GM21423 (cell line): Measurements from ENCODE around the gene TMEM9.

ENCODE experiments used
- ATAC-seq: cut with Tn5 transposase; IDR thresholded peaks from one replicate; pipeline ENCODE4 v1.9.1; 2021; ENCODE audit warnings: mild to moderate bottlenecking, moderate library complexity; ENCODE audit not compliant: unreplicated experiment

Gene TMEM9

GRCh38 chr1:201128962-201129361 is 25.3 kb downstream of the TMEM9 start:
- ATAC-seq, result no peak

- ATAC-seq, result no peak
Measured at GRCh38 chr1:201128476-201128875, 25.8 kb downstream of the TMEM9 start.

GRCh38 chr1:201127755-201128455 is 26.4 kb downstream of the TMEM9 start:
- no peak for ATAC-seq

GRCh38 chr1:201126832-201127754 is 27.2 kb downstream of the TMEM9 start, which contains the start of gene ASCL5:
Gene ASCL5, minus strand, starts transcription at chr1:201127184. Its CDS starts 11,812 bp downstream, at chr1:201115372.
- no peak for ATAC-seq

- ATAC-seq, result no peak
Measured at GRCh38 chr1:201126463-201126831, 27.8 kb downstream of the TMEM9 start.

GRCh38 chr1:201125800-201126199 is 28.5 kb downstream of the TMEM9 start:
- ATAC-seq, result no peak

- no peak for ATAC-seq
Measured at GRCh38 chr1:201125019-201125418, 29.3 kb downstream of the TMEM9 start.

GRCh38 chr1:201123866-201124265 is 30.4 kb downstream of the TMEM9 start:
- no peak for ATAC-seq

GRCh38 chr1:201122321-201122957 is 31.8 kb downstream of the TMEM9 start:
- ATAC-seq, result no peak

GRCh38 chr1:201119206-201120197 is 34.8 kb downstream of the TMEM9 start:
- no peak for ATAC-seq

- ATAC-seq, result no peak
Measured at GRCh38 chr1:201116091-201116490, 38.2 kb downstream of the TMEM9 start.

- ATAC-seq, result no peak
Measured at GRCh38 chr1:201115390-201115937, 38.8 kb downstream of the TMEM9 start.

- ATAC-seq, result peak; percentile 82
Measured at GRCh38 chr1:201114245-201115131, 39.8 kb downstream of the TMEM9 start.

GRCh38 chr1:201113451-201114244 is 40.6 kb downstream of the TMEM9 start:
- ATAC-seq, result no peak

GRCh38 chr1:201112926-201113325 is 41.3 kb downstream of the TMEM9 start:
- no peak for ATAC-seq

- ATAC-seq, result no peak
Measured at GRCh38 chr1:201112173-201112731, 42.0 kb downstream of the TMEM9 start, which contains the start of gene CACNA1S. Gene CACNA1S, minus strand, starts transcription at chr1:201112426. Its CDS starts 87 bp downstream, at chr1:201112339.

- ATAC-seq, result no peak
Measured at GRCh38 chr1:201111672-201112071, 42.6 kb downstream of the TMEM9 start.

- ATAC-seq, result no peak
Measured at GRCh38 chr1:201111156-201111555, 43.1 kb downstream of the TMEM9 start.
